ENCODE results near the gene ZNF732.
"Not testable (repeated sequence)": the region's sequence is repeated elsewhere in the genome, so short reads cannot be mapped to it uniquely, and the experiment has no call there.

ZNF732 gene

GRCh38 chr4:253936-254756, 51.1 kb downstream of the ZNF732 start:
- intact Hi-C loops (cut with DNase I; ENCODE audit: low total_unique reads), result no loop called here
- H3K4me3 ChIP-seq, result no peak overlapping the region
- no peak overlapping the region for H3K27ac ChIP-seq
- peaks cover 14 to 55% (median 47%) of the 10 kb centered on the region in 3 donors for H3K36me3 ChIP-seq
- DNase-seq, result no peak
- H3K27me3 ChIP-seq, result no peaks in the 10 kb centered on the region
- peaks cover 10 to 93% (median 79%) of the 10 kb centered on the region in 3 donors for H3K9me3 ChIP-seq
- H3K4me1 ChIP-seq, result no peaks in the 10 kb centered on the region
- no peak for TF ChIP-seq CTCF (IDR thresholded peaks at IDR 0.05)

- Histone ChIP-seq H3K27me3 (no peaks in the 10 kb centered on the region), H3K36me3 (peaks cover 14 to 42% (median 40%) of the 10 kb centered on the region in 3 donors), H3K4me3 (no peak overlapping the region), H3K27ac (no peak overlapping the region), H3K9me3 (peaks cover 10 to 88% (median 63%) of the 10 kb centered on the region in 3 donors), H3K4me1 (no peaks in the 10 kb centered on the region)
- DNase-seq, result no peak
- no peak for TF ChIP-seq CTCF (IDR thresholded peaks at IDR 0.05)
- intact Hi-C loops (cut with DNase I; ENCODE audit: low total_unique reads), result no loop called here
These were observed 53.1 kb downstream of the ZNF732 start for GRCh38 chr4:252065-252601.

- no peak overlapping the region for H3K4me3 ChIP-seq
- peaks cover 0 to 23% (median 5%) of the 10 kb centered on the region in 3 donors for H3K9me3 ChIP-seq
- intact Hi-C loops (cut with DNase I; ENCODE audit: low total_unique reads), result loop anchor here (10.0 kb wide), 1 partner anchor 90 kb away; the partner anchor contains the start of gene ZNF141
- H3K27me3 ChIP-seq, result no peaks in the 10 kb centered on the region
- TF ChIP-seq CTCF (IDR thresholded peaks at IDR 0.05), result peak; percentile 47 to 57
- H3K27ac ChIP-seq, result no peak overlapping the region
- peaks cover 0 to 6% (median 3%) of the 10 kb centered on the region in 3 donors for H3K36me3 ChIP-seq
- peaks cover 0 to 7% (median 0%) of the 10 kb centered on the region in 4 donors for H3K4me1 ChIP-seq
- DNase-seq, result peak in 1 of 2 donors; percentile 55
These were observed 60.8 kb downstream of the ZNF732 start for GRCh38 chr4:244471-244870.

GRCh38 chr4:243426-243825, 61.8 kb downstream of the ZNF732 start:
- intact Hi-C loops (cut with DNase I; ENCODE audit: low total_unique reads), result loop anchor here (10.0 kb wide), 1 partner anchor 91 kb away; the partner anchor contains the start of gene ZNF141
- no peak for TF ChIP-seq CTCF (IDR thresholded peaks at IDR 0.05)
- no peak for DNase-seq

GRCh38 chr4:242121-242848, 63.0 kb downstream of the ZNF732 start:
- Histone ChIP-seq H3K4me3 (peak overlapping the region; percentile 49 to 51), H3K27me3 (no peaks in the 10 kb centered on the region), H3K36me3 (no peaks in the 10 kb centered on the region), H3K27ac (peak overlapping the region in 1 of 2 donors; percentile 58), H3K4me1 (peaks cover 0 to 7% (median 0%) of the 10 kb centered on the region in 4 donors), H3K9me3 (peaks cover 0 to 7% (median 3%) of the 10 kb centered on the region in 3 donors)
- DNase-seq, result peak; percentile 24 to 74
- peak; percentile 71 to 78 for TF ChIP-seq CTCF (IDR thresholded peaks at IDR 0.05)
- intact Hi-C loops (cut with DNase I; ENCODE audit: low total_unique reads), result loop anchor here (10.0 kb wide), 1 partner anchor 93 kb away; the partner anchor contains the start of gene ZNF141

More at GRCh38 chr4:243426-243825, 61.8 kb downstream of the ZNF732 start:
- no peak overlapping the region for H3K27ac ChIP-seq
- no peak overlapping the region for H3K4me3 ChIP-seq
- no peaks in the 10 kb centered on the region for H3K27me3 ChIP-seq
- peaks cover 0 to 1% (median 0%) of the 10 kb centered on the region in 3 donors for H3K36me3 ChIP-seq
- H3K9me3 ChIP-seq, result peaks cover 0 to 17% (median 5%) of the 10 kb centered on the region in 3 donors
- peaks cover 0 to 7% (median 0%) of the 10 kb centered on the region in 4 donors for H3K4me1 ChIP-seq

GRCh38 chr4:241411-241810, 63.9 kb downstream of the ZNF732 start:
- H3K27me3 ChIP-seq, H3K9me3 ChIP-seq, DNase-seq, H3K36me3 ChIP-seq, H3K4me3 ChIP-seq, H3K4me1 ChIP-seq: not testable (repeated sequence)
- peak overlapping the region in 1 of 2 donors; percentile 58 for H3K27ac ChIP-seq
- intact Hi-C loops (cut with DNase I; ENCODE audit: low total_unique reads), result loop anchor here (10.0 kb wide), 1 partner anchor 93 kb away; the partner anchor contains the start of gene ZNF141
